Omental fat pad (tissue), 4 donors: ENCODE measurements around the gene CCL17. TPM values are rescaled to one million over a fixed set of nuclear protein-coding genes. Genes with fewer than 3 reads are reported as not detected.

ENCODE experiments used
- ATAC-seq: fragments of 150-250 bp; one replicate; pipeline ENCODE4 v1.9.1; 2016; ENCODE audit warnings: mild to moderate bottlenecking, moderate library complexity; ENCODE audit not compliant: low FRiP score
- DNase-seq: peaks from one replicate; pipeline ENCODE4 v3.0.0-alpha.2; 2019; ENCODE audit warnings: low spot score
- total RNA-seq, 4 donors: library from RNA; depleted of rRNA; stranded (reverse); fragments of >200 nt; gene quantifications; one replicate each; pipeline ENCODE4 v1.1.0, GENCODE V29; 2016
- TF ChIP-seq, protein P1 (sequence below), 3 donors: fragments of 450-650 bp; IDR thresholded peaks; one replicate each; pipeline ENCODE4 v1.5.1; 2016 to 2017; ENCODE audit warnings: antibody characterized with exemption in 3 of 3, mild to moderate bottlenecking in 3 of 3, moderate library complexity in 2 of 3

CCL17 gene
- total RNA-seq, 4 donors from 2014 or later = not detected

DNA sequence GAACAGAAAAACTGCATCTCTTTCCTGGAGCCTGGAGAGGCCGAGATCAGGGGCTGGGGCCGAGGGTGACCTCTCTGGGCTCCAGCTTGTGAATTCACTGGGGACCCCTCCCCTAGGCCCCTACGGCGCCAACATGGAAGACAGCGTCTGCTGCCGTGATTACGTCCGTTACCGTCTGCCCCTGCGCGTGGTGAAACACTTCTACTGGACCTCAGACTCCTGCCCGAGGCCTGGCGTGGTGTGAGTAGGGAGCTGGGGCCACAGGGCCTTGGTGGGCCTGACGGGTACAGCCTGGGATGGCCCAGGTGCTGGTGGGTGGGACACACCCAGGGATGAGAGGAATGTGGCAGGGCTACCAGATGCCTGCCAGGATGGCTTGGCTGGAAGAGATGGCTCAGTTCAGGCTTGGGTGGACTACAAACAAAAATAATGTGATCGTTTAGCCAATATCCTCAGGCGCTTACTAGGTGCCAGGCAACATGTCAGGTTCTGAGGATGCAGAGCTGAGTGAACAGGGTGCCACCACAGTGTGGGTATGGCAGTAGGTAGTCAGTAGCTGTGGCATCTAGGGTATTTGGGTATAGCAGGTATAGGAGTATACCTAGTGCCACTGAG lies 44.1 kb upstream of the CCL17 start:
- TF ChIP-seq, protein P1, sequence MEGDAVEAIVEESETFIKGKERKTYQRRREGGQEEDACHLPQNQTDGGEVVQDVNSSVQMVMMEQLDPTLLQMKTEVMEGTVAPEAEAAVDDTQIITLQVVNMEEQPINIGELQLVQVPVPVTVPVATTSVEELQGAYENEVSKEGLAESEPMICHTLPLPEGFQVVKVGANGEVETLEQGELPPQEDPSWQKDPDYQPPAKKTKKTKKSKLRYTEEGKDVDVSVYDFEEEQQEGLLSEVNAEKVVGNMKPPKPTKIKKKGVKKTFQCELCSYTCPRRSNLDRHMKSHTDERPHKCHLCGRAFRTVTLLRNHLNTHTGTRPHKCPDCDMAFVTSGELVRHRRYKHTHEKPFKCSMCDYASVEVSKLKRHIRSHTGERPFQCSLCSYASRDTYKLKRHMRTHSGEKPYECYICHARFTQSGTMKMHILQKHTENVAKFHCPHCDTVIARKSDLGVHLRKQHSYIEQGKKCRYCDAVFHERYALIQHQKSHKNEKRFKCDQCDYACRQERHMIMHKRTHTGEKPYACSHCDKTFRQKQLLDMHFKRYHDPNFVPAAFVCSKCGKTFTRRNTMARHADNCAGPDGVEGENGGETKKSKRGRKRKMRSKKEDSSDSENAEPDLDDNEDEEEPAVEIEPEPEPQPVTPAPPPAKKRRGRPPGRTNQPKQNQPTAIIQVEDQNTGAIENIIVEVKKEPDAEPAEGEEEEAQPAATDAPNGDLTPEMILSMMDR (IDR thresholded peaks at IDR 0.05) = no peak
- ATAC-seq (no peak), DNase-seq (no peak)

DNA sequence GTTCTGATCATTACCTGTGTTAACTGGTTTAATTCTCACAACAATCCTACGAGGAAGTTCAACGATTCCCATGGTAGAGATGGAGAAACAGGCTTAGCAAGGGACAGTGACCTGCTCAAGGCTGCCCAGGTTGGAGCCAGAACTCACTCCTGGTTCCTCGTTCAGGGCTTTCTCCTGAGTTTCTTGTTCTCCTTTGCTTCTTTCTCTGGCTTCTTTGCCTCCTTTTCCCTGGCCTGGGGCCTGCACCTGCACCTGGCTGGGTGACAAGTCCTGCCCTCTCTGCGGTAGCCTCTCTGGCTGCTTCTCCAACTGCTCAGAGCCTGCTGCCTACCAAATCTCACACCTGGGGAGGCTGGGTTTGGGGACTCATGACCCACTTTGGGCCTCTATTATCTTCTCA lies 43.2 kb upstream of the CCL17 start:
- ATAC-seq (no peak), DNase-seq (no peak)
- TF ChIP-seq, protein P1 (IDR thresholded peaks at IDR 0.05) = no peak

DNA sequence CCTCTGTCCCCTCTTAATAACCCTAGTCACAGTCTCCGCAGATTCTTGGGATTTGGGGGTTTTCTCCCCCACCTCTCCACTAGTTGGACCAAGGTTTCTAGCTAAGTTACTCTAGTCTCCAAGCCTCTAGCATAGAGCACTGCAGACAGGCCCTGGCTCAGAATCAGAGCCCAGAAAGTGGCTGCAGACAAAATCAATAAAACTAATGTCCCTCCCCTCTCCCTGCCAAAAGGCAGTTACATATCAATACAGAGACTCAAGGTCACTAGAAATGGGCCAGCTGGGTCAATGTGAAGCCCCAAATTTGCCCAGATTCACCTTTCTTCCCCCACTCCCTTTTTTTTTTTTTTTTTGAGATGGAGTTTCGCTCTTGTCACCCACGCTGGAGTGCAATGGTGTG lies 40.4 kb upstream of the CCL17 start:
- TF ChIP-seq, protein P1 (IDR thresholded peaks at IDR 0.05) = no peak
- no peak for ATAC-seq
- DNase-seq = no peak

DNA sequence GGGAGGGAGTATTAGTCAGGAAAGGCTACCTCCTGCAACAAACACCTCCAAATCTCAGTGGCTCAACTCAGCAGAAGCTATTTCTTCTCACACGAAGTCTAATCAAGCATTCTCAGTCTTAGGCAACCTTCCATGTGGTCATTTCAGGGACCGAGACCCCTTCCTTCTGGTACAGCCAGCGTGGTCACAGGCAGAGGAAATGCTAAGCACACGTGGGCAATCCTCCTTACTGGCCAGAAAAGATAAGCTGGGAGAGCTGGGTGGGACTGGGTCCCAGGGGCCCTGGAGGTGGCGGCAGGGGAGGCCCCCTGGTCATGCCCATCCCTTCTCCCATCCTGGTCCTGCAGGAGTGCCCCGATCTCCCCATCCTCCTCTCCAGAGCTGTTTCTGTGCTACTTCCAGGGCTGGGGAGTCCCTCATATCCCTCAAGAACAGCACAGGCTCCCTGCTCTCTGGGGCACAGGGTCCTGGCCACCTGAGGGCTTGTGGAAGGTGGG lies 38.0 kb upstream of the CCL17 start:
- DNase-seq (no peak), ATAC-seq (no peak)
- TF ChIP-seq, protein P1 (IDR thresholded peaks at IDR 0.05) = no peak

DNA sequence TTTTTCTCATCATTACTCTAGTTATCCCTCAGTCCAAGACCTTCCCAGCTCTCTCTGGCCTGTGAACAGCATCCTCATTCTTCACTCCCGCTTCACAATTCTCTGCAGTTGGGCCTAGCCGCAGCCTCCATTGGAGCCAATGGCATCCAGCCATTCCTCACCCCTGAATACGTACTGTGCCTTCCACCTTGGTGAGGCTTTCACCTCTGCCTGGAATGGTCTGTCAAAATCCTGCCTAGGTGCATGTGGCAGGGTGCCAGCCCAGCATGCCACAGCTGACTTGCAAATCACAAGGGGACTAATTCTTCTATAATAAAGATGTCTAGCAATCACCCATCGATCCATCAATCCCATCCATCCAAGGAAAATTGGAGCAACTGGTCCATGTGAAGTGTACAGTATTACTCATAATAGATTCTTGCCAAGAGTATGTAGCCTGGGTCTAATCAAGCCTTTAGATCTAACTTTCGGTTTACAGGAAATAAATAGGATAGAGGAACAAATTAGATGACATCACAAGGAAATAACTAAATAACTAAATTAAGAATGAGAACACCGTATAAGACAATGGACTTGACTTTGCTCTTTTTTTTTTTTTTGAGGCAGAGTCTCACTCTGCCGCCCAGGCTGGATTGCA lies 37.3 kb upstream of the CCL17 start:
- DNase-seq = no peak
- TF ChIP-seq, protein P1 (IDR thresholded peaks at IDR 0.05) = no peak
- ATAC-seq = no peak

DNA sequence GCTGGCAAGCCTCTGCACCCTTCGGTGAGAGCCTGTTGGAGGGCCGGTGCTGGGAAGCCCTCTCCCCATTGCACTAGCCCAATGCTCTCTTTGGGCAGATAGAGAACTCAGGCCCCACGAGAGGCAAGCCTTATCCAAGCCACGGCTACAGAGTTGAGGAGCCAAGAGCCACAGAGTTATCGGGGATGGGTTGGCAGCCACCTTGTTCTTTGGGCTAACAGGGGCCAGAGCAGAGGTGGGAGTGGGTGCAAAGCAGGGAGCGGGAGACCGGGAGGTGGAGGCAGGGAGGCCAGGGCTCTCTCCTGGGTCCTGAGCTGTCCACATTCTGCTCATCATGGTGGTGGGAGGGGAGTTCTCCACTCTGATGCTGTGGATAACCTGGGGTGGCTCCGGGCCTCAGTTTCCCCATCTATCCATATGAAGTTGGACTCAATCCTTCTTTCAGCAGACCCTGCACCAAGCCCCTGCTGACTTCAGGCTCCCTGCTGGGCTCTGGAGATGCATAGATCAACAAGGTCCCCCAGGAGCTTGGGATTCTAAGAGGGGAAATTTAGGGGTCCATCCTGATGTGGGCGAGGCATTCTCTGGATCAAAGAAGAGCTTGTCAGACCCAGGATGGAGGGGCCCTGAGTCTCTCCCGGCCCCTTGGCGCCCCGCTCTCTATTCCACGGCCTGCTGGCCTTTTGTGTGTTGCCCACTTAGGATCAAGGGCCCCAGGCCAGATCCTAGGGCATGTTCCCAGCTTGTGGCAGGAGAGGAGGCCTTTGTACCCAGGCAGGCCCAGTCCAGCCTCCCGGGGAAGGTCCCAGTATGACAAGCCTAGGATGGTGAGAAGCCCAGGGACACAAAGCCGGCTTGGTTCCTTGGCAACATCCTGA lies 32.8 kb upstream of the CCL17 start:
- TF ChIP-seq, protein P1 (IDR thresholded peaks at IDR 0.05) = no peak
- peak; percentile 22 for ATAC-seq
- no peak for DNase-seq
